GM18511 (cell line): ENCODE measurements around the gene ASPG.

ENCODE experiments used
- ATAC-seq: cut with Tn5 transposase; IDR thresholded peaks from one replicate; pipeline ENCODE4 v1.9.1; 2021; ENCODE audit warnings: mild to moderate bottlenecking, moderate library complexity; ENCODE audit not compliant: unreplicated experiment

The ASPG gene

GRCh38 chr14:104104076-104104901, 18.8 kb downstream of the ASPG start:
- ATAC-seq, result no peak

- ATAC-seq, result no peak
These were observed 19.7 kb downstream of the ASPG start for GRCh38 chr14:104105071-104105821.

GRCh38 chr14:104105822-104106470, 20.4 kb downstream of the ASPG start:
- ATAC-seq, result no peak

GRCh38 chr14:104106471-104106991, 21.0 kb downstream of the ASPG start:
- no peak for ATAC-seq

- no peak for ATAC-seq
These were observed 21.6 kb downstream of the ASPG start for GRCh38 chr14:104107101-104107581.

- ATAC-seq, result no peak
These were observed 22.4 kb downstream of the ASPG start for GRCh38 chr14:104107611-104108569.

GRCh38 chr14:104108570-104109541, 23.4 kb downstream of the ASPG start:
- ATAC-seq, result no peak

GRCh38 chr14:104109731-104110361, 24.3 kb downstream of the ASPG start:
- no peak for ATAC-seq

- no peak for ATAC-seq
These were observed 25.1 kb downstream of the ASPG start for GRCh38 chr14:104110491-104111209.

GRCh38 chr14:104111301-104112112, 26.0 kb downstream of the ASPG start:
- no peak for ATAC-seq

GRCh38 chr14:104112113-104112505, 26.6 kb downstream of the ASPG start:
- no peak for ATAC-seq

GRCh38 chr14:104112609-104113571, 27.4 kb downstream of the ASPG start:
- no peak for ATAC-seq

GRCh38 chr14:104113631-104114420, 28.3 kb downstream of the ASPG start:
- no peak for ATAC-seq

GRCh38 chr14:104114421-104115130, 29.1 kb downstream of the ASPG start:
- ATAC-seq, result no peak
